Smooth muscle cell (in vitro differentiated cells): ENCODE data around the gene TNFRSF6B. TPM values are rescaled to one million over a fixed set of nuclear protein-coding genes. Genes with fewer than 3 reads are reported as not detected.

Source experiments
- DNase-seq: peaks from one replicate; lab custom pipeline; 2025; ENCODE audit not compliant: unreplicated experiment; lab: John Stamatoyannopoulos, UW
- H2AFZ ChIP-seq: fragments of 200-600 bp; sonication (generic); 2 replicates; pipeline ENCODE4 v1.6.0; 2016; ENCODE audit warnings: antibody characterized with exemption, low read depth, mild to moderate bottlenecking
- H3F3A ChIP-seq: fragments of 200-600 bp; sonication (generic); 2 replicates; pipeline ENCODE4 v1.6.0; 2017; ENCODE audit warnings: antibody characterized with exemption, low read depth
- H3K27ac ChIP-seq: fragments of 200-600 bp; sonication (generic); 2 replicates; pipeline ENCODE4 v1.5.1; 2016; ENCODE audit warnings: low read depth, mild to moderate bottlenecking
- H3K27me3 ChIP-seq: fragments of 200-600 bp; sonication (generic); 2 replicates; pipeline ENCODE4 v1.6.1; 2016; ENCODE audit warnings: low read depth, mild to moderate bottlenecking
- H3K36me3 ChIP-seq: fragments of 200-600 bp; sonication (generic); 2 replicates; pipeline ENCODE4 v1.5.1; 2016; ENCODE audit warnings: low read depth
- H3K4me1 ChIP-seq: fragments of 200-600 bp; sonication (generic); 2 replicates; pipeline ENCODE4 v1.5.1; 2016; ENCODE audit warnings: low read depth
- H3K4me2 ChIP-seq: fragments of 200-600 bp; sonication (generic); 2 replicates; pipeline ENCODE4 v1.6.0; 2016; ENCODE audit warnings: mild to moderate bottlenecking
- H3K4me3 ChIP-seq: fragments of 200-600 bp; sonication (generic); 2 replicates; pipeline ENCODE4 v1.5.1; 2016; ENCODE audit warnings: mild to moderate bottlenecking
- H3K79me2 ChIP-seq: fragments of 200-600 bp; sonication (generic); 2 replicates; pipeline ENCODE4 v1.6.0; 2016; ENCODE audit warnings: low read depth, mild to moderate bottlenecking
- H3K9ac ChIP-seq: fragments of 200-600 bp; sonication (generic); 2 replicates; pipeline ENCODE4 v1.6.0; 2016; ENCODE audit warnings: low read depth
- H3K9me3 ChIP-seq: fragments of 200-600 bp; sonication (generic); replicated peaks from 2 replicates; pipeline ENCODE4 v1.5.1; 2016; ENCODE audit warnings: low read depth
- H4K20me1 ChIP-seq: fragments of 200-600 bp; sonication (generic); 2 replicates; pipeline ENCODE4 v1.6.0; 2016; ENCODE audit warnings: low read depth
- whole genome bisulfite sequencing: methylation state at CpG from one replicate; pipeline ENCODE4 v1.1.7; 2016; ENCODE audit warnings: low lambda C conversion rate; 5-methylcytosine and 5-hydroxymethylcytosine counted together
- polyA plus RNA-seq: library from polyadenylated mRNA; unstranded; fragments of >200 nt; fragmentation: Nextera tagmentation; extraction: Ambion mirVana; gene quantifications from 2 replicates; pipeline ENCODE4 v1.2.1, GENCODE V29; 2016
- total RNA-seq: library from RNA; depleted of rRNA; stranded (reverse); fragments of >200 nt; gene quantifications from 2 replicates; pipeline ENCODE4 v1.2.3, GENCODE V29; 2014
- TF ChIP-seq, protein P1 (sequence below): fragments of 200-600 bp; sonication (generic); IDR thresholded peaks from 2 replicates; pipeline ENCODE4 v1.5.1; 2017; ENCODE audit warnings: borderline replicate concordance, mild to moderate bottlenecking, antibody characterized with exemption; ENCODE audit not compliant: insufficient read depth, poor library complexity, severe bottlenecking

Gene TNFRSF6B
- total and polyA plus RNA-seq, 2 experiments from 2014 or later: 13.1 to 17.1 TPM

DNA sequence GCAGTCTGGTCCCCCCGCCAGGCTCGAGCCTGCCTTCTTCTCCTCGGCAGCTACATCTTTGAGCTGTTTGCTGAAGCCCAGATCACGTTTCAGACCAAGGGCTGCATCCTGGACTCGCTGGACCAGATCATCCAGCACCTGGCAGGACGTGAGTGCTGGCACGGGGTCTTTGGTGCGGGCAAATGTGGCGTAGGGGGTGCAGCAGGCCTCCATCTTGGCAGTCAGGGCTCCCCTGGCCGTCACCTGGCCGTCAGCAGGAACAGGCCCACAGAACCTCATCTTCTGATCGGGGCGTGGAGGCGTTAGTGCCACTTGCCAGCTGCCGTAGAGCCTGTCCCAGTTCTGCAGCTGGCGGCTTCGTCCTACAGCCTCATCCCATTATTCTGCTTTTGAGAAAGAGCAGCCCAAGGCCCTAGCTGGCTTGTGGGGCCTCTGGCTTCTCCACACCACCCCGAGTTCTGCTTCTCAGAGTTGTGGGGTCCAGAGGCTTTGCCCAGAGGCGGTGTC lies 16.6 kb upstream of the TNFRSF6B start:
- Histone ChIP-seq H3K36me3 (no peaks in the 10 kb centered on the region), H3K79me2 (no peaks in the 10 kb centered on the region), H3K27me3 (no peaks in the 10 kb centered on the region), H3F3A (peaks cover 6% of the 10 kb centered on the region), H3K4me3 (no peak overlapping the region), H3K4me2 (no peak overlapping the region), H3K27ac (no peak overlapping the region), H3K9me3 (no peaks in the 10 kb centered on the region), H3K9ac (no peak overlapping the region), H2AFZ (no peak overlapping the region), H4K20me1 (no peaks in the 10 kb centered on the region), H3K4me1 (no peaks in the 10 kb centered on the region)
- DNase-seq: no peak
- TF ChIP-seq, protein P1, sequence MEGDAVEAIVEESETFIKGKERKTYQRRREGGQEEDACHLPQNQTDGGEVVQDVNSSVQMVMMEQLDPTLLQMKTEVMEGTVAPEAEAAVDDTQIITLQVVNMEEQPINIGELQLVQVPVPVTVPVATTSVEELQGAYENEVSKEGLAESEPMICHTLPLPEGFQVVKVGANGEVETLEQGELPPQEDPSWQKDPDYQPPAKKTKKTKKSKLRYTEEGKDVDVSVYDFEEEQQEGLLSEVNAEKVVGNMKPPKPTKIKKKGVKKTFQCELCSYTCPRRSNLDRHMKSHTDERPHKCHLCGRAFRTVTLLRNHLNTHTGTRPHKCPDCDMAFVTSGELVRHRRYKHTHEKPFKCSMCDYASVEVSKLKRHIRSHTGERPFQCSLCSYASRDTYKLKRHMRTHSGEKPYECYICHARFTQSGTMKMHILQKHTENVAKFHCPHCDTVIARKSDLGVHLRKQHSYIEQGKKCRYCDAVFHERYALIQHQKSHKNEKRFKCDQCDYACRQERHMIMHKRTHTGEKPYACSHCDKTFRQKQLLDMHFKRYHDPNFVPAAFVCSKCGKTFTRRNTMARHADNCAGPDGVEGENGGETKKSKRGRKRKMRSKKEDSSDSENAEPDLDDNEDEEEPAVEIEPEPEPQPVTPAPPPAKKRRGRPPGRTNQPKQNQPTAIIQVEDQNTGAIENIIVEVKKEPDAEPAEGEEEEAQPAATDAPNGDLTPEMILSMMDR: no peak
- WGBS: 96% methylated on average over 19 of the region's 19 CpGs

DNA sequence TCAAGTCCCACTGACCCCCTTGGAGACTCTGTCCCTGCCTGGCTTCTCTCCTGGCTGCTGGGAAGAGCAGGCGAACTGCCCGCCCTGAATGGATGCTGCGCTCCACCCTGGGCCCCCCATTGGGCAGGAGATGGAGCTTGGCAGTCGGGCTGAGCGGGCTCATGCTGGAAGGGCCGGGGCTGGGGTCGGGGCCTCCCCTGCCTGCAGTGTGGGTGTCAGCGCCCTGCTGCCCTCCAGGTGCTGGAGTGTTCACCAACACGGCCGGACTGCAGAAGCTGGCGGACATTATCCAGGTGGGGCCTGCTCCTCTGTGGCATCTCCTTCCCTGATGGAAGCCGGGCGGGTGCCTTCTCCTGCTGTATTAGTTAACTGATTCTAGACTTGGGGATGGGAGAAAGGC lies 16.0 kb upstream of the TNFRSF6B start:
- Histone ChIP-seq H3K4me1 (no peaks in the 10 kb centered on the region), H2AFZ (no peak overlapping the region), H3K36me3 (no peaks in the 10 kb centered on the region), H3K4me2 (no peak overlapping the region), H3K27me3 (no peaks in the 10 kb centered on the region), H3F3A (peaks cover 6% of the 10 kb centered on the region), H3K9ac (no peak overlapping the region), H3K9me3 (no peaks in the 10 kb centered on the region), H3K4me3 (no peak overlapping the region), H3K79me2 (no peaks in the 10 kb centered on the region), H3K27ac (no peak overlapping the region), H4K20me1 (no peaks in the 10 kb centered on the region)
- WGBS: 97% methylated on average over 13 of the region's 13 CpGs
- TF ChIP-seq, protein P1: no peak
- no peak for DNase-seq

DNA sequence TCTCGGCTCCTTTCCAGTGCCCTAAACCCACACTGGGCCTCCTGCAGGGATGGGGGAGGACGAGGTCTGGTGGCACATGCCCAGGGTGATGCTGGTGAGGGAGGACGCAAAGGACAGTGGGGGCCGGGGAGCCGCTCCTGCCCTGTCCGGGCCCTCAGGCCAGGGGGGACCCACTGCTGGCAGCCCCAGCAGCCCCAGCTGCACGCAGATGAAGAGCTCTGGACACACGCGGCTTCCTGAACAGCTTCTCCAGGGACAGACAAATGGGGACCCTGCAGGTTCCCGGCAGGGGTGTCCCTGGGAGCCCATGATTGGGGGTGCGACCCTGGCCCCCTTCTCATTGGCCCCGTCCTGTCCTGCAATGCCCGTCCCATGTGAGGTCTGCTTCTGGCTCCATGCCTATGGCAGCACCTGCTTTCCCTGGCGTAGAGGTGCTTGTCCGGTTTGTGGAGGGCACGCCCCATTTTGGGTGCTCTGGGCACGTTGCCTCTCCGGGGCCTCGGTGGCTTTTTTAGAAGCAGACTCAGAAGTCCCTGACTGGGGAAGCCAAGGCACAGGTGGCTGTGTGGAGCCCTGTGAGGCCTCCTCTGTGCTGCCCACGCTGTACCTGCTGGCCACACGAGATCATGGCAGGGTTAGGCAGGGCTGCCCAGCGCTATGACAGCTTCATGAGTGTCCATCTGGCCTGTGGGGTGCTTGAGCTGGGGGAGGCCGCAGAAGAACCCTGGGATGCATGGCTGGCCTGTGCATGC lies 15.4 kb upstream of the TNFRSF6B start:
- Histone ChIP-seq H2AFZ (no peak overlapping the region), H3K9me3 (no peaks in the 10 kb centered on the region), H3K4me2 (no peak overlapping the region), H3K27ac (no peak overlapping the region), H3K79me2 (no peaks in the 10 kb centered on the region), H3K36me3 (no peaks in the 10 kb centered on the region), H4K20me1 (no peaks in the 10 kb centered on the region), H3K9ac (no peak overlapping the region), H3K4me3 (no peak overlapping the region), H3K4me1 (no peaks in the 10 kb centered on the region), H3F3A (peaks cover 6% of the 10 kb centered on the region), H3K27me3 (no peaks in the 10 kb centered on the region)
- TF ChIP-seq, protein P1: no peak
- WGBS: over 99% methylated on average over 23 of the region's 23 CpGs
- no peak for DNase-seq

DNA sequence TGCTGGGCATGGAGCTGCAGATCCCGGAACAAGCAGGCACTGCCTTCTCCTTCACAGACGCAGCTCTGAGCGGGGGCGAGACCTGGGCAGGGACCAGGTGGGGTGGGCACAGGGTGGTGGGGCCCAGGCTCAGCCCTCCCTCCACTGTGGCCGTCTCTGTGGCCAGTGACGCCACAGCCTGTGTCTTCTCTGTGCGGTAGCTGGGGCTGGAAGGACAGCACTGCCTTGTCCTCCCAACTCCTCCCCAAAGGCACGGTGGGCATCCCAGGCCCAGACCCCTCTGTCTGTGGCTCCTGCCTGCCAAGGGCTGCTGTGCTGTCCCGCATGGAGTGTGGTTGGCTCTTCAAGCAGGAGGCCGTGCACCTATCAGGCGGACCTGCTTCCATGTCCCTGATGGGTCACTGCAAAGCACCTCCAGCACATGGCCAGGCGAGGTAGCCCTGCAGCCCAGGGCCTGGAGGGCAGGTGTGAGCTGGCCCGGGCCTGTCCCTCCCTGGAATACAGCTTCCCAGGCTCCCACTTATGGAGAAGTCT lies 14.8 kb upstream of the TNFRSF6B start:
- 93% methylated on average over 11 of the region's 13 CpGs for WGBS
- Histone ChIP-seq H3K4me3 (no peak overlapping the region), H3K27ac (peak overlapping the region; percentile 82), H3K9ac (no peak overlapping the region), H3K4me2 (peak overlapping the region; percentile 40), H3K27me3 (no peaks in the 10 kb centered on the region), H4K20me1 (no peaks in the 10 kb centered on the region), H3K4me1 (no peaks in the 10 kb centered on the region), H3F3A (peaks cover 6% of the 10 kb centered on the region), H3K36me3 (no peaks in the 10 kb centered on the region), H3K9me3 (no peaks in the 10 kb centered on the region), H3K79me2 (no peaks in the 10 kb centered on the region), H2AFZ (no peak overlapping the region)
- TF ChIP-seq, protein P1: no peak
- no peak for DNase-seq
